PC-3 (cell line): ENCODE measurements around the gene CIDEC.

Source experiments
- CTCF ChIP-seq: fragments of 300-600 bp; sonication (generic); conservative IDR thresholded peaks from 2 replicates; pipeline ENCODE4 v1.5.1; 2017; ENCODE audit warnings: antibody characterized with exemption, low read depth, mild to moderate bottlenecking, low read length
- EZH2phosphoT487 ChIP-seq: fragments of 300-600 bp; sonication (generic); IDR thresholded peaks from 2 replicates; pipeline ENCODE4 v1.6.1; 2018; ENCODE audit warnings: mild to moderate bottlenecking, antibody characterized with exemption, low read length, borderline replicate concordance

GRCh38 chr3:9861626-9862130, 18.4 kb downstream of the CIDEC start:
- TF ChIP-seq EZH2phosphoT487 (no peak), CTCF (no peak)
